PC-3 (cell line): ENCODE data around the gene HOXC11. TPM values are rescaled to one million over a fixed set of nuclear protein-coding genes. Genes with fewer than 3 reads are reported as not detected.

Source experiments
- ATAC-seq: fragments of 200-7000 bp; cut with Tn5 transposase; 2 replicates; pipeline ENCODE4 v1.9.1; 2020; ENCODE audit warnings: mild to moderate bottlenecking, moderate library complexity
- BruUV-seq: library from RNA; stranded (reverse); fragments of 400-500 nt; replicated peaks from 2 replicates; lab custom pipeline; 2021; lab: Mats Ljungman, UMichigan
- CTCF ChIA-PET: fragments of 300-600 bp; sonication (Branson Sonifier 250); formaldehyde crosslinking; loops from one replicate; lab custom pipeline; 2022; ENCODE audit warnings: antibody characterized with exemption; lab: Charles Lee
- POLR2A ChIA-PET: fragments of 300-600 bp; sonication (Branson Sonifier 250); formaldehyde crosslinking; loops from one replicate; lab custom pipeline; 2022; ENCODE audit warnings: antibody characterized with exemption; ENCODE audit not compliant: unreplicated experiment; lab: Charles Lee
- DNase-seq: peaks from one replicate; pipeline ENCODE4 v3.0.0-alpha.2; 2015
- H2AFZ ChIP-seq: fragments of 300-600 bp; sonication (generic); 2 replicates; pipeline ENCODE4 v1.6.0; 2016; ENCODE audit warnings: antibody characterized with exemption, low read length
- H3F3A ChIP-seq: fragments of 300-600 bp; sonication (generic); one replicate; pipeline ENCODE4 v1.6.0; 2017; ENCODE audit warnings: antibody characterized with exemption, low read length, control low read depth, mild to moderate bottlenecking; ENCODE audit not compliant: unreplicated experiment
- H3K27ac ChIP-seq: fragments of 300-600 bp; sonication (generic); 2 replicates; pipeline ENCODE4 v1.5.1; 2016; ENCODE audit warnings: mild to moderate bottlenecking, low read length
- H3K27me3 ChIP-seq: fragments of 300-600 bp; sonication (generic); 2 replicates; pipeline ENCODE4 v1.6.1; 2016; ENCODE audit warnings: low read length, mixed read lengths
- H3K36me3 ChIP-seq: fragments of 300-600 bp; sonication (generic); 2 replicates; pipeline ENCODE4 v1.6.1; 2016; ENCODE audit warnings: low read depth, mixed run types, low read length, mixed read lengths
- H3K4me1 ChIP-seq: fragments of 300-600 bp; sonication (generic); 2 replicates; pipeline ENCODE4 v1.5.1; 2016; ENCODE audit warnings: low read length; ENCODE audit not compliant: insufficient read depth
- H3K4me2 ChIP-seq: fragments of 300-600 bp; sonication (generic); 2 replicates; pipeline ENCODE4 v1.6.0; 2016; ENCODE audit warnings: low read length
- H3K4me3 ChIP-seq: fragments of 300-600 bp; sonication (generic); 2 replicates; pipeline ENCODE4 v1.5.1; 2016; ENCODE audit warnings: mild to moderate bottlenecking, low read length, mixed read lengths
- H3K79me2 ChIP-seq: fragments of 300-600 bp; sonication (generic); 2 replicates; pipeline ENCODE4 v1.6.1; 2017; ENCODE audit warnings: low read length, mixed read lengths
- H3K9ac ChIP-seq: fragments of 300-600 bp; sonication (generic); 2 replicates; pipeline ENCODE4 v1.6.0; 2016; ENCODE audit warnings: mild to moderate bottlenecking, low read length
- H3K9me2 ChIP-seq: fragments of 300-600 bp; sonication (generic); replicated peaks from 2 replicates; pipeline ENCODE4 v1.6.1; 2016; ENCODE audit warnings: mixed run types, low read length, mixed read lengths
- H3K9me3 ChIP-seq: fragments of 300-600 bp; sonication (generic); 2 replicates; pipeline ENCODE4 v1.6.1; 2016; ENCODE audit warnings: low read length, mixed read lengths
- H4K20me1 ChIP-seq: fragments of 300-600 bp; sonication (generic); 2 replicates; pipeline ENCODE4 v1.6.1; 2016; ENCODE audit warnings: low read length, mixed read lengths
- CTCF ChIP-seq: fragments of 300-600 bp; sonication (generic); conservative IDR thresholded peaks from 2 replicates; pipeline ENCODE4 v1.5.1; 2017; ENCODE audit warnings: antibody characterized with exemption, low read depth, mild to moderate bottlenecking, low read length
- EZH2 ChIP-seq: fragments of 300-600 bp; sonication (generic); IDR thresholded peaks from one replicate; pipeline ENCODE4 v1.6.1; 2017; ENCODE audit warnings: antibody characterized with exemption, mild to moderate bottlenecking, low read length; ENCODE audit not compliant: unreplicated experiment
- EZH2phosphoT487 ChIP-seq: fragments of 300-600 bp; sonication (generic); IDR thresholded peaks from 2 replicates; pipeline ENCODE4 v1.6.1; 2018; ENCODE audit warnings: mild to moderate bottlenecking, antibody characterized with exemption, low read length, borderline replicate concordance
- intact Hi-C: fragments of 100-400 bp; cut with micrococcal nuclease; formaldehyde crosslinking; loops from 2 replicates; pipeline ENCODE4 v1.9.0; 2023
- total RNA-seq: library from RNA; depleted of rRNA; stranded (reverse); fragments of >200 nt; gene quantifications from 2 replicates; pipeline ENCODE4 v1.2.3, GENCODE V29; 2014

HOXC11 gene
- total RNA-seq, 1 experiment from 2014 or later, result 0.84 TPM

GRCh38 chr12:54016051-54016450 lies 43.1 kb downstream of the HOXC11 start:
- no peaks in the 10 kb centered on the region for H3K9me3 ChIP-seq
- H3K4me3 ChIP-seq, result peak overlapping the region; percentile 96
- TSS peak; percentile 60 for BruUV-seq
- no peaks in the 10 kb centered on the region for H3K27me3 ChIP-seq
- H3K9me2 ChIP-seq, result no peaks in the 10 kb centered on the region
- TF ChIP-seq EZH2phosphoT487, result no peak
- TF ChIP-seq CTCF, result no peak
- no peak for TF ChIP-seq EZH2
- peak overlapping the region; percentile 83 for H3K9ac ChIP-seq
- intact Hi-C loops, result no loop called here
- DNase-seq (no peak), ATAC-seq (no peak)
- peak overlapping the region; percentile 68 for H3K27ac ChIP-seq
- no peaks in the 10 kb centered on the region for H4K20me1 ChIP-seq
- H3K36me3 ChIP-seq, result no peaks in the 10 kb centered on the region
- H3K4me1 ChIP-seq, result peaks cover 35% of the 10 kb centered on the region
- POLR2A ChIA-PET, result interaction anchor here (0.5 kb wide), 1 partner anchor 310 kb away, joined by 15 read pairs; no protein-coding TSS in a partner anchor
- peak overlapping the region; percentile 92 for H3K4me2 ChIP-seq
- H2AFZ ChIP-seq, result peak overlapping the region; percentile 95
- H3K79me2 ChIP-seq, result peaks cover 45% of the 10 kb centered on the region
- CTCF ChIA-PET, result interaction anchor here (0.8 to 1.4 kb wide), 3 partner anchors 12 to 236 kb away, joined by 3 to 4 read pairs (median 4); no protein-coding TSS in a partner anchor
- H3F3A ChIP-seq, result no peaks in the 10 kb centered on the region

GRCh38 chr12:54016478-54016964 lies 43.6 kb downstream of the HOXC11 start:
- ChIA-PET POLR2A (interaction anchor here (0.5 to 1.6 kb wide), 2 partner anchors 264 to 309 kb away, joined by 4 to 15 read pairs; partner anchors contain the start of gene HNRNPA1), CTCF (interaction anchor here (0.8 to 1.9 kb wide), 5 partner anchors 8 to 235 kb away, joined by 3 to 23 read pairs (median 4); partner anchors contain the start of genes HOXC5 and HOXC8)
- Histone ChIP-seq H4K20me1 (no peaks in the 10 kb centered on the region), H3K36me3 (no peaks in the 10 kb centered on the region), H3K79me2 (peaks cover 45% of the 10 kb centered on the region), H3K4me2 (peak overlapping the region; percentile 100), H3K9ac (peak overlapping the region; percentile 89), H3K9me2 (no peaks in the 10 kb centered on the region), H3K9me3 (no peaks in the 10 kb centered on the region), H3K27ac (peak overlapping the region; percentile 68), H3K27me3 (no peaks in the 10 kb centered on the region), H3F3A (no peaks in the 10 kb centered on the region), H2AFZ (peak overlapping the region; percentile 95), H3K4me1 (peaks cover 31% of the 10 kb centered on the region), H3K4me3 (peak overlapping the region; percentile 96)
- ATAC-seq (peak; percentile 39), DNase-seq (peak; percentile 89)
- no TSS peak for BruUV-seq
- TF ChIP-seq CTCF (no peak), EZH2phosphoT487 (no peak), EZH2 (no peak)
- intact Hi-C loops, result no loop called here
